MM.1S (cell line): ENCODE measurements around the gene MYO1C.

Experiments
- DNase-seq: peaks from one replicate; pipeline ENCODE4 v3.0.0-alpha.2; 2015
- H2AFZ ChIP-seq: fragments of 300-600 bp; sonication (generic); 2 replicates; pipeline ENCODE4 v1.6.0; 2016; ENCODE audit warnings: antibody characterized with exemption, low read length
- H3F3A ChIP-seq: fragments of 300-600 bp; sonication (generic); 2 replicates; pipeline ENCODE4 v1.6.1; 2016; ENCODE audit warnings: mild to moderate bottlenecking, antibody characterized with exemption, low read length, moderate library complexity, mixed read lengths; ENCODE audit not compliant: insufficient read depth
- H3K27ac ChIP-seq: fragments of 300-600 bp; sonication (generic); 2 replicates; pipeline ENCODE4 v1.5.1; 2016; ENCODE audit warnings: mild to moderate bottlenecking, low read length
- H3K27me3 ChIP-seq: fragments of 300-600 bp; sonication (generic); replicated peaks from 2 replicates; pipeline ENCODE4 v1.6.0; 2016; ENCODE audit warnings: low read length; ENCODE audit not compliant: insufficient read depth
- H3K36me3 ChIP-seq: fragments of 300-600 bp; sonication (generic); replicated peaks from 2 replicates; pipeline ENCODE4 v1.6.1; 2016; ENCODE audit warnings: mild to moderate bottlenecking, low read length, mixed read lengths; ENCODE audit not compliant: insufficient read depth
- H3K4me1 ChIP-seq: fragments of 300-600 bp; sonication (generic); 2 replicates; pipeline ENCODE4 v1.6.1; 2016; ENCODE audit warnings: low read length, mixed read lengths
- H3K4me2 ChIP-seq: fragments of 300-600 bp; sonication (generic); 2 replicates; pipeline ENCODE4 v1.6.0; 2016; ENCODE audit warnings: low read depth, low read length
- H3K4me3 ChIP-seq: fragments of 300-600 bp; sonication (generic); 2 replicates; pipeline ENCODE4 v1.5.1; 2016; ENCODE audit warnings: low read length, mixed read lengths
- H3K79me2 ChIP-seq: fragments of 300-600 bp; sonication (generic); 2 replicates; pipeline ENCODE4 v1.6.1; 2016; ENCODE audit warnings: mixed run types, low read length, mixed read lengths
- H3K9ac ChIP-seq: fragments of 300-600 bp; sonication (generic); 2 replicates; pipeline ENCODE4 v1.6.1; 2016; ENCODE audit warnings: low read length, mixed read lengths
- H3K9me2 ChIP-seq: fragments of 300-600 bp; sonication (generic); replicated peaks from 2 replicates; pipeline ENCODE4 v1.6.1; 2016; ENCODE audit warnings: mild to moderate bottlenecking, low read length, mixed read lengths; ENCODE audit not compliant: insufficient read depth
- H3K9me3 ChIP-seq: fragments of 300-600 bp; sonication (generic); replicated peaks from 2 replicates; pipeline ENCODE4 v1.6.1; 2016; ENCODE audit warnings: mild to moderate bottlenecking, low read length, mixed read lengths; ENCODE audit not compliant: insufficient read depth
- H4K20me1 ChIP-seq: fragments of 300-600 bp; sonication (generic); 2 replicates; pipeline ENCODE4 v1.6.1; 2016; ENCODE audit warnings: mild to moderate bottlenecking, low read length, moderate library complexity, mixed read lengths; ENCODE audit not compliant: insufficient read depth
- CTCF ChIP-seq: fragments of 300-600 bp; sonication (generic); IDR thresholded peaks from 2 replicates; pipeline ENCODE4 v1.5.1; 2016; ENCODE audit warnings: antibody characterized with exemption, low read length, mixed read lengths
- EZH2 ChIP-seq: fragments of 300-600 bp; sonication (generic); optimal IDR thresholded peaks from 2 replicates; pipeline ENCODE3; 2017; ENCODE audit warnings: low read depth, mild to moderate bottlenecking, antibody characterized with exemption, low read length, mixed read lengths
- EZH2phosphoT487 ChIP-seq: fragments of 300-600 bp; sonication (generic); IDR thresholded peaks from 2 replicates; pipeline ENCODE4 v1.6.1; 2018; ENCODE audit warnings: antibody characterized with exemption, low read length

MYO1C gene

GRCh38 chr17:1416414-1416813, 76.1 kb downstream of the MYO1C start:
- Histone ChIP-seq H2AFZ (no peak overlapping the region), H3K79me2 (peaks cover 5% of the 10 kb centered on the region; the same call in 1 of the 2 replicates), H3K27me3 (no peaks in the 10 kb centered on the region), H3K4me2 (no peak overlapping the region), H3K36me3 (no peaks in the 10 kb centered on the region), H3F3A (no peaks in the 10 kb centered on the region), H3K9me3 (no peaks in the 10 kb centered on the region), H3K9ac (no peak overlapping the region), H3K9me2 (no peaks in the 10 kb centered on the region), H3K4me3 (no peak overlapping the region), H4K20me1 (no peaks in the 10 kb centered on the region), H3K27ac (no peak overlapping the region), H3K4me1 (no peaks in the 10 kb centered on the region)
- TF ChIP-seq EZH2phosphoT487 = no peak
- no peak for TF ChIP-seq EZH2
- no peak for TF ChIP-seq CTCF
- DNase-seq = no peak

DNA sequence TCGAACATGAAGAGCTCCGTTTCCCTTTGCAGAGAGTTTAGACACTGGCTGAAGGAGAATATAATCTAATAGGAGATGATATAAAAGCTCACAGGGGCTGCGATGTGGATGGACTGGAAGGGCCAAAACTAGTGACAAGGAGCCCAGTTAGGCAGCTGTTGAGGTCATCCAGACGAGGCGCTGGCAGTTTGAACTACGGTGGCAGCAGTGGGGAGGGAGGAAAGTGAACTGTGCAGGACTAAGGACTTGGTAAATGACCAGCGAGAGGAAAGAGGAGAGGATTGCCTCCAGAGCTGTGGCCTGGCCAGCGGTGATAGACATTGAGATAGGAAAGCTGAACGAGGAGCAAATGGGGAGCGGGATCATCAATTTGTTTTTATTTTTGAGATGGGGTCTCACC, 77.9 kb downstream of the MYO1C start:
- no peak overlapping the region for H2AFZ ChIP-seq
- H4K20me1 ChIP-seq = no peaks in the 10 kb centered on the region
- H3K4me2 ChIP-seq = no peak overlapping the region
- H3K27me3 ChIP-seq = no peaks in the 10 kb centered on the region
- H3K4me1 ChIP-seq = no peaks in the 10 kb centered on the region
- H3K9me2 ChIP-seq = no peaks in the 10 kb centered on the region
- H3K79me2 ChIP-seq = no peaks in the 10 kb centered on the region
- H3K36me3 ChIP-seq = no peaks in the 10 kb centered on the region
- no peaks in the 10 kb centered on the region for H3F3A ChIP-seq
- no peak overlapping the region for H3K27ac ChIP-seq
- no peaks in the 10 kb centered on the region for H3K9me3 ChIP-seq
- H3K4me3 ChIP-seq = no peak overlapping the region
- H3K9ac ChIP-seq = no peak overlapping the region
- no peak for DNase-seq
- TF ChIP-seq EZH2 (no peak), CTCF (no peak), EZH2phosphoT487 (no peak)
